ENCODE data around the gene IRF2BP2.

GRCh38 chr1:234645964-234646363 lies 36.0 kb upstream of the IRF2BP2 start:
- TF ChIP-seq, protein P1, sequence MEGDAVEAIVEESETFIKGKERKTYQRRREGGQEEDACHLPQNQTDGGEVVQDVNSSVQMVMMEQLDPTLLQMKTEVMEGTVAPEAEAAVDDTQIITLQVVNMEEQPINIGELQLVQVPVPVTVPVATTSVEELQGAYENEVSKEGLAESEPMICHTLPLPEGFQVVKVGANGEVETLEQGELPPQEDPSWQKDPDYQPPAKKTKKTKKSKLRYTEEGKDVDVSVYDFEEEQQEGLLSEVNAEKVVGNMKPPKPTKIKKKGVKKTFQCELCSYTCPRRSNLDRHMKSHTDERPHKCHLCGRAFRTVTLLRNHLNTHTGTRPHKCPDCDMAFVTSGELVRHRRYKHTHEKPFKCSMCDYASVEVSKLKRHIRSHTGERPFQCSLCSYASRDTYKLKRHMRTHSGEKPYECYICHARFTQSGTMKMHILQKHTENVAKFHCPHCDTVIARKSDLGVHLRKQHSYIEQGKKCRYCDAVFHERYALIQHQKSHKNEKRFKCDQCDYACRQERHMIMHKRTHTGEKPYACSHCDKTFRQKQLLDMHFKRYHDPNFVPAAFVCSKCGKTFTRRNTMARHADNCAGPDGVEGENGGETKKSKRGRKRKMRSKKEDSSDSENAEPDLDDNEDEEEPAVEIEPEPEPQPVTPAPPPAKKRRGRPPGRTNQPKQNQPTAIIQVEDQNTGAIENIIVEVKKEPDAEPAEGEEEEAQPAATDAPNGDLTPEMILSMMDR (IDR thresholded peaks at IDR 0.05), result no peak
- TF ChIP-seq POLR2A (IDR thresholded peaks at IDR 0.05), result no peak

All from tibial nerve (tissue), 3 donors.